ENCODE results near the gene AIG1.

- no peak for TF ChIP-seq CTCF (IDR thresholded peaks at IDR 0.05; ENCODE audit: low read length)
- no peak for TF ChIP-seq EZH2 (optimal IDR thresholded peaks at IDR 0.05; ENCODE audit: low read depth, low read length)
These were observed 144.4 kb downstream of the AIG1 start for GRCh38 chr6:143205131-143205535.

Data from MM.1S (cell line).